Breast epithelium (tissue), 3 donors: ENCODE results near the gene USP32.

Experiments
- POLR2A ChIP-seq: fragments of 450-650 bp; IDR thresholded peaks from one replicate; pipeline ENCODE4 v1.6.1; 2016; ENCODE audit warnings: antibody characterized with exemption, mild to moderate bottlenecking, moderate library complexity
- POLR2AphosphoS5 ChIP-seq, 3 donors: sonication (generic); formaldehyde crosslinking; IDR thresholded peaks; one replicate each; pipeline ENCODE4 v1.6.1; 2017; ENCODE audit warnings: antibody characterized with exemption in 3 of 3
- TF ChIP-seq, protein P1 (sequence below), 3 donors: fragments of 450-650 bp; IDR thresholded peaks; one replicate each; pipeline ENCODE4 v1.5.1; 2016 to 2017; ENCODE audit warnings: antibody characterized with exemption in 3 of 3, mild to moderate bottlenecking in 3 of 3, moderate library complexity in 3 of 3

- TF ChIP-seq, protein P1, sequence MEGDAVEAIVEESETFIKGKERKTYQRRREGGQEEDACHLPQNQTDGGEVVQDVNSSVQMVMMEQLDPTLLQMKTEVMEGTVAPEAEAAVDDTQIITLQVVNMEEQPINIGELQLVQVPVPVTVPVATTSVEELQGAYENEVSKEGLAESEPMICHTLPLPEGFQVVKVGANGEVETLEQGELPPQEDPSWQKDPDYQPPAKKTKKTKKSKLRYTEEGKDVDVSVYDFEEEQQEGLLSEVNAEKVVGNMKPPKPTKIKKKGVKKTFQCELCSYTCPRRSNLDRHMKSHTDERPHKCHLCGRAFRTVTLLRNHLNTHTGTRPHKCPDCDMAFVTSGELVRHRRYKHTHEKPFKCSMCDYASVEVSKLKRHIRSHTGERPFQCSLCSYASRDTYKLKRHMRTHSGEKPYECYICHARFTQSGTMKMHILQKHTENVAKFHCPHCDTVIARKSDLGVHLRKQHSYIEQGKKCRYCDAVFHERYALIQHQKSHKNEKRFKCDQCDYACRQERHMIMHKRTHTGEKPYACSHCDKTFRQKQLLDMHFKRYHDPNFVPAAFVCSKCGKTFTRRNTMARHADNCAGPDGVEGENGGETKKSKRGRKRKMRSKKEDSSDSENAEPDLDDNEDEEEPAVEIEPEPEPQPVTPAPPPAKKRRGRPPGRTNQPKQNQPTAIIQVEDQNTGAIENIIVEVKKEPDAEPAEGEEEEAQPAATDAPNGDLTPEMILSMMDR (IDR thresholded peaks at IDR 0.05) = no peak
- no peak for TF ChIP-seq POLR2A
- TF ChIP-seq POLR2AphosphoS5 (IDR thresholded peaks at IDR 0.05) = no peak
These were observed 95.8 kb downstream of the USP32 start for GRCh38 chr17:60296177-60296576.
